HG02623 (cell line): Measurements from ENCODE around the gene LAPTM5.

Experiments used
- ATAC-seq: cut with Tn5 transposase; IDR thresholded peaks from one replicate; pipeline ENCODE4 v1.9.1; 2021; ENCODE audit warnings: moderate library complexity; ENCODE audit not compliant: unreplicated experiment

LAPTM5 gene

GRCh38 chr1:30756545-30757351 lies 826 bp downstream of the LAPTM5 start:
- ATAC-seq: no peak

GRCh38 chr1:30756206-30756544 lies 1.4 kb downstream of the LAPTM5 start:
- ATAC-seq: no peak

DNA sequence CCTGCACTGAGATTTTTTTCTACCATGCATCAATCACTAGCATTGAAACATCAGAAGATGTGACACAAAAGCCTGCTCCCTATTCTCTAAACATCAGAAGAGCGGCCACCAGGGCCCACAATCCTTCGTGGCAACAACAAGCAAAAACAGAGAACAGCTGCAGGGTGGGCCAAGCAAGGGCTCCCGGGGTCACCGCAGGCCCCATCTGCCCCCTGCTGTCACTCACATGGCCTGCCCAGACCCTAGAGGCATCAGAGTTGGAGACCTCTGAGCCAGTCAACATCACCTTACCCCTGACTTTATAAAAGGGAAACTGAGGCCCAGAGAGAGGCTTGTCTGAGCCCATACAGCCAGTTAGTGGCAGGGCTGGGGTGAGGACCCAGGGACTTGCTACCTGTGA lies 1.8 kb downstream of the LAPTM5 start:
- ATAC-seq: no peak

DNA sequence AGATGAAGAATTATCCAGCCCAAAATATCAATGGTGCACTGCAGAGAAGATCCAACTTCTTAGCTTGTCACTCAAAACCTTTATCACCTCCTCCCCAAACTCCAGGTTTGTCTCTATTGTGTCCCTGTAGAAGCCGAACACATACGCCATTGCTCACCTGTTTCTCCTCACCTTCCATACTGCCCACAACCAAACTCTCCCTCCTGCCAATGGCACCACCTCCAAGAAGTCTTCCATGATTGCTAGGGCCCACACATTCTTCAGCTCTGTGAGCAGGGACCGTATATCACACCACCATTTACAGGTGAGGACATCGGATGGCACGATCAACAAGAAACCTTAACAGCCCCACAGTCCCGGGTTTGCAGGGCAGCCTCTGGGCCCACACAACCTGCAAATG lies 2.2 kb downstream of the LAPTM5 start:
- no peak for ATAC-seq

DNA sequence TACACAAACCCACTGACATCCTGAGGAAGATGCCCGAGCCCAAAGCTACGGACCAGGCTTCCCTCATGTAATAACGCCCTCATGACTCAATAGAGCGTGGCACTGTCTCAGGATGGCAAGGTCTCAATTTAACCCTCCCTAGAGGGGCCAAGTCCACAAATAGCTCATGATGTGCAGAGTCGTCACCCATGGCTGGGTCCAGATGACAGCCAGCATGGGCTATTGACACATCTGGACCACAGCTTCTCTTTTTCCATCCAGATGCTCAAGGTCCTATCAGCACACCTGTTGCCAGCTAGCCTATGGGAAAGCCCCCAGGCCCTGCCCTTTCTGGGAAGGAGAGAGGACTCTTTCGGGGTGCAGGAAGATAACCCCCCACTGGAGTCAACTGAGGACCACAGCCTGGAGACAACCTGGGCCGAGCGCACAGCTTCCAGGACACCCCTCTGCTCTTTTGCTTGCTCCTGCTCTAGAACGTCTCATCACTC lies 2.8 kb downstream of the LAPTM5 start:
- ATAC-seq: peak; percentile 43

DNA sequence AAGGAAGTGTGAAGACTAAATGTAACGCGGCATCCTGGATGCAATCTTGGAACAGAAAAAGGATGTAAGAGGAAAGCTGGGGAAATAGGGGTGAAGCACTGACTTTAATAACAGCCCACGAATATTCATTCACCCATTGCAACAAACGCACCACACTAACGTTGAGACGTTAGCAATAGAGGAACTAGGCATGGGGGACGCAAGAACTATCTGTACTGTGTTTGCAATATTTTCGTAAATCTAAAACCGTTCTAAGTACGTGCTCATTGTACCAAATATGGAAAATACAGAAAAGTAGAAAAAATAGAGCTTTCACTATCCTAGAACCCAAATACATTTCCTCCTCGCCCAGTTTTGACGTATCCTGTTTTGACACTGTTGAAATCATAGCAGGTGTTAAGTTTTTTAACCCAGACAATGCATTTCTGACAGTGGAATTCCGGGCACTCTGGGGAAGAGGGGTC lies 3.9 kb downstream of the LAPTM5 start:
- no peak for ATAC-seq

DNA sequence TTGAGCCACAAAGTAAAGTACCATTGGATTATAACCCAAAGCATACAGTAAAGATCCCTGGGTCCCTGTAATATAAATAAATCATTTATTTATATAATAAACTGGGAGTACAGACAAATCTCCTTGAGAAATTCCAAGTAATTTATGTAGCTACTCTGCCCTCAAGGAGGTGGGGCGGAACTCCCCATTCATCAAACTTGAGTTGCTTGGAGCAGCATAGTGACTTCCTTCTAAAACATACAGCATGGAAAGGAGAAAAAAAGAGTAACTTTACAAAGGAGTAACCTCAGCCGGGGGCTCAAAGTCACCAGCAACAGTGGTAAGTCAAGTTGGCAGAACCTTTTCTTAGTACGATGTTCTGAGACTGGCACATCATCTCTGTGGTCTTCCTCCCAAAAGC lies 4.5 kb downstream of the LAPTM5 start:
- ATAC-seq: no peak

GRCh38 chr1:30752651-30752908 lies 5.0 kb downstream of the LAPTM5 start:
- ATAC-seq: no peak

- ATAC-seq: no peak
Observed at GRCh38 chr1:30751830-30752650, 5.5 kb downstream of the LAPTM5 start.

- no peak for ATAC-seq
Observed at GRCh38 chr1:30750731-30751291, 6.8 kb downstream of the LAPTM5 start.

GRCh38 chr1:30749691-30750583 lies 7.6 kb downstream of the LAPTM5 start:
- no peak for ATAC-seq

DNA sequence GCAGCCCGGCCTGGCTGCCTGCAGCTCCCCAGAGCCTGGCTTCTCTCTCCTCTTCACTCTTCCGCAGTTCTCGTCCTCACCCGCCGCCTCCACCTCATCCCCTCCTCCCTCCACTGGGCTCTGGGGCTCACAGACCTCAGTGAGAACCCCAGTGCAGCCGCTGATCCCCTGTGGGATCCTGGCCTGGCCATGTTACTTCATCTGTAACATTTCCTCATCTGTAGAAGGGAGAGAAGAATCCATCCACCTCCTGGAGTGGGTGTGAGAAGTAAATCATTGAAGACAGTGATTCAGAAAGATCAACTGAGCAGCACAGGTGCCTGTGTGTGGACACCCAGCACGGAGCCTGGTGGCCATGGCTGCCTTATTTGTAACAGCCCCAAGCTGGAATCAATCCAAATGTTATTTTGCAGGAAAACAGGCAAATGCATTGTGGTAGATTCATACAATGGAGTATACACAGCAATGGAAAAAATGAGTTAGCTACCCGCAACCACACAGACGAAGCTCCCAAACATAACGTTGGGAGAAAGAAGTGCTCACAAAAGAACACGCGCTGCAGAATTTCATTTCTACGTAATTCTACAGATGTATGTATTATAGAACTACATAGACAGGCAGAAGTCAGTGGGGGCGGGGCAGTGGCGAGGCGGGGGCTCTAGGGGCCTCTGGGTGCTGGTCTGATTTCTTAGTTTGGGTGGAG lies 8.7 kb downstream of the LAPTM5 start:
- ATAC-seq: no peak

DNA sequence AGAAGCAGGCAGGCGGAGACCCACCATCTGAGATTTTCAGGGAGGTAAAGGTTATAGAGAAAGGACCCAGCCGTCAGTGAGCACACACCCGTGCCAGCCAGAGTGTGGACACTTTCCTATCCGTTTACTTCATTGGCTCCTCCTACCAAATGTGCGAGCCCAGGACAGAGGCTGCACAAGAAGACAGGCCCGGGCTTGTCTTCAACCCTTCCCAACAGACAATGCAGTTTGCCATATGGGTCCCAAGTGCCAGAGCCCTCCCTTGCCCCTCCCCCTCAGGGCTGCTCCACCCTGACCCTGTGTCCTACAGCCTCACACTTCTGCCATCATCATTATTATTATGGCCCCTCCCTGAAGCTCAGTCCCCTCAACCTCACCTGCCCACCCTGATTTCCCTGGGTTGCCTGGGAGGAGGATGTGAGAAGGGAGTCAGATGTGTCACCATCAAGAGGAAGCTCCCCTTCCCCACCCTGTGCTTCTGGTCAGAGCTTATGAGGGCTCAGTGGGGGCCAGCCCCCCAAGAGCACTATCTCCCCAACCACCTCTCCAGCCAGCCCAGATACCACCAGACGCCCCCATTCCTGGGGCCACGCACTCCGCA lies 9.4 kb downstream of the LAPTM5 start:
- ATAC-seq: no peak

DNA sequence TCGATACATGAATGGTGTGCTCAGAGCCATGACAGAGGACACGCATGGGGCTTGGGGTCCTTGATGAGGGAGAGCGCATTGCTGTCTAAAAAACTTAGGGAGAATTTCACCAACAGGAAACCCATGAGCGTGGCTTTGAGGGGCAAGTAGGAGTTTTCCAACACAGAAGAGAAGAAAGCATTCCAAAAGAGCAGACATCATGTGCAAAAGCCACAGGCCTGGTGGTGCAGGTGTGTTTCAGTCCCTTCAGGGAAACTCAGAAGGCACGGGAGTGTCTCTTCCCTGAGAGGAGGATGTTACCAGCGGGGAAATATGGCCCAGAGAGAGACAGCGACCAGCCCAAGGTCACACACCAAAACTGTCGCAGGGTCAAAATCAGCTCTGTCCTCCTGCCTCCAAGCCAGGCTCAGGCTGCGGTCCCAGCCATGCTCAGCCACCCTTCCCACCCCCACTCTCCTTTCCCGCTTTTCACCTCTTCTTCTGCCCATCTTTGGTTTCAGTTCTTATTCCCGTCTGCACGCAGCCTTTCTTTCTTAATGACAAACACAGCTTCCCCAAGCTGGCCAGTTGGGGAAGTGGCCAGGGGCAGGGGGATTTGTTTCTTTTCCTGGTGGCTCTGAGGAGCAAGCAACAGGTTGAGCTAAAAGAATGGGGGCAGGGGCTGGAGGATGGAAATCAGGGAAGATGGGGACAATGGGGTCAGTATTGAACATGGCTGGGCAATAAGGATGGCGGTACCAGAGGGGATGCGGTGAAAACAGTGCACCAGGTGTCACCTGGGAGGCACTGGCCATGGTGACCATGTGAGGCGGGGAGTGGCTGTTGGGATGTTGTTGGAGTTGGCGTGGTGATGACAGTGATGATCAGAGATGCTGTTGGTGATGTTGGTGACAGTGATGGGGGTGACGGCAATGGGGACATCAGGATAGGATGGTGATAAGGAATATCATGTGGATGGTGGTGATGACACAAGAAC lies 10.3 kb downstream of the LAPTM5 start:
- no peak for ATAC-seq

- no peak for ATAC-seq
Observed at GRCh38 chr1:30746212-30747032, 11.2 kb downstream of the LAPTM5 start.

GRCh38 chr1:30745834-30746208 lies 11.8 kb downstream of the LAPTM5 start:
- no peak for ATAC-seq

- no peak for ATAC-seq
Observed at GRCh38 chr1:30745156-30745833, 12.3 kb downstream of the LAPTM5 start.
